Non-pigmented ciliary epithelial cell (primary cell): ENCODE measurements around the gene VWDE.
A peak's percentile ranks its signal among the peaks of the same experiment; 100 is the strongest.

ENCODE experiments used
- DNase-seq: peaks from one replicate; pipeline ENCODE4 v3.0.0-alpha.2; 2010; ENCODE audit warnings: low read depth

The VWDE gene

GRCh38 chr7:12327922-12328321 is 75.7 kb downstream of the VWDE start:
- no peak for DNase-seq

- no peak for DNase-seq
Observed at GRCh38 chr7:12325646-12326045, 78.0 kb downstream of the VWDE start.

GRCh38 chr7:12323415-12323814 is 80.2 kb downstream of the VWDE start:
- no peak for DNase-seq

GRCh38 chr7:12322903-12323300 is 80.8 kb downstream of the VWDE start:
- no peak for DNase-seq

- DNase-seq, result peak; percentile 9
Observed at GRCh38 chr7:12322284-12322902, 81.3 kb downstream of the VWDE start.

- no peak for DNase-seq
Observed at GRCh38 chr7:12320987-12321647, 82.5 kb downstream of the VWDE start.

DNA sequence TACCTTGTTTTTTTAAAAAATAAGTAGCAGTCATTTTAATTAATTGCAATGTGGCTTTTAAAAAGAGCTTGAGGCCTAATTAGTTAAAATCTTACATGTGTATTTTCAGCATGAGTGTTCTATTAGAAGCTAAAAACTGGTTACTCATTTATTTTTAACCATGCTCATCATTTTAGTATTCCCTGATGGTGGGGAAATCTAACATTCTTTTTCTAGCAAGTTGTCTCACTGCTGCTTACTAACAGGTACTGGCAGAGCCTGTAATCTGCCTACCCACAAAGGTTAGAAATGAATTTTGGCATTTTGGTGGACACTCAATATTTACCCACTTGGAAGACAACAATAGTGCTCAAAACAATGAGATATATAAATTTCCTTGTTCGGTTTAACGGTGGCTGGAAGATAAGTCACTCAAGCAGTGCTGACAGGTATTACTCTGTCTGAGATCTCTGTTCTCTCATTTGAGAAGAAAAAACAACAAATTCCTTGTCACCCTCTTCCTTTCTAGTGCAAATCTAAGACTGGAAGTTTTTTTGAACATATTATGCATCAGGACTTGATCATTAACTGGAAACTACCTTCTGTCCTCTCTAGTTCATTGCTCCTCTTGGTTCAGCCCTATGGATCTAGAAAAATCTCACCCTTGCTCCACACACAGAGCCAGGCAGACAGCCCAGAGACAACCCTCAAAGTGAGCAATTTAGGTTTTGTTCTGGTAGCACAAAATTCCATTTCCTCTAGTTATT is 83.3 kb downstream of the VWDE start:
- no peak for DNase-seq

DNA sequence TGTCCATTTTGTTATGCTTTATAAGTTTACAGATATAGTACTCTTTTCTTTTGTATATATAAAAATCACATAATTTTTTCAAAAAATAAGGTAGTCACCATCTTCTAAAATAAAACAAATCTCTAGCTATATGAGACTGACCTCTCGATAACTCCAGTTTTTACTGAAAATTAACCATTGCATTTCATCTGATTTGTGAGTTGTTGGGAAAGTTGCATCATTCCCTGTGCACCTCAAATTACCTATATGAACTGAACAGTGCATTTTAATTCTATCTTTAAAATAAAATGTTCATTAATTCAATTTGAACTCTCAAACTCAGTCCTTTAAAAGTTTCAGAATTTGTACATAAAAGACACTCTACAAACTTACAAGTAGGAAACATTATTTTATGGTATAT is 86.0 kb downstream of the VWDE start:
- DNase-seq, result no peak

GRCh38 chr7:12316925-12317324 is 86.7 kb downstream of the VWDE start:
- DNase-seq, result no peak

DNA sequence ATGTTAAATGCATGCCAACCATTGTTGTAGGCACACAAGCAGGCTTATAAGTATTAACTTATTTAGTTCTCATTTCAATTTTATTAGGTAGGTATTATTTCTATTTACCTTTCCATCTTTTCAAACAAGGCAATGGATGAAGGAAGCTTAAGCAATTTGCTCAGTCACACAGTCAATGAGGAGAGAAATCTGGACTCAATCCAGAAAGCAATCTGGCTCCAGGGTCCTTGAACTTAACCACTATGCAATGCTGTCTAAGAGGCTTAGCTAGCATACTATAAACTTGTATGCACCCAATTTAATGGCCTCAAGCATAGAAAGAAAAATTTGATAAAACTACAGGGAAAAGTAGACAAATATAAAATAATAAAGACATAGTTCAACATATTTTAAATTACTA is 88.6 kb downstream of the VWDE start:
- no peak for DNase-seq

DNA sequence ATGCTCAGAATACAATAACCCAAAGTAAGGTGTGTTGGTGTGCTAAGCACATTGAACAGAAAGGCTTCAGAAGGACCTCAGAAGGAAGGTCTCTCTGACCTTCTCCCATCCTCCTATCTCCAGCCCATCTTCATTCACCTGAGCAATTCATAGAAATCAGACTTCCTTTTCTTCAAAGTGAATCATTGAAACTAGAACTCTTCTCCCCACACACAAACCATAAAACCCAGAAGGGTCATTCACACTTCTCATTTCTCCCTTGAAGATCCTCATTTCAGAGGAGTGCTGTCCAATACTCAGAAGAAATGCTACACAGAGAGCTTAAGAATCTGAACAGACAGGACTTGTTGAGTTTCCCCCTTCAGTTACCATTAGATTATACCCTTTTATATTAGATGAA is 89.5 kb downstream of the VWDE start:
- DNase-seq, result no peak

- no peak for DNase-seq
Observed at GRCh38 chr7:12305502-12305901, 98.2 kb downstream of the VWDE start.

GRCh38 chr7:12303495-12303894 is 100.2 kb downstream of the VWDE start:
- DNase-seq, result no peak

- no peak for DNase-seq
Observed at GRCh38 chr7:12303062-12303461, 100.6 kb downstream of the VWDE start.

GRCh38 chr7:12300415-12300814 is 103.2 kb downstream of the VWDE start:
- no peak for DNase-seq

GRCh38 chr7:12299367-12299766 is 104.3 kb downstream of the VWDE start:
- DNase-seq, result no peak

DNA sequence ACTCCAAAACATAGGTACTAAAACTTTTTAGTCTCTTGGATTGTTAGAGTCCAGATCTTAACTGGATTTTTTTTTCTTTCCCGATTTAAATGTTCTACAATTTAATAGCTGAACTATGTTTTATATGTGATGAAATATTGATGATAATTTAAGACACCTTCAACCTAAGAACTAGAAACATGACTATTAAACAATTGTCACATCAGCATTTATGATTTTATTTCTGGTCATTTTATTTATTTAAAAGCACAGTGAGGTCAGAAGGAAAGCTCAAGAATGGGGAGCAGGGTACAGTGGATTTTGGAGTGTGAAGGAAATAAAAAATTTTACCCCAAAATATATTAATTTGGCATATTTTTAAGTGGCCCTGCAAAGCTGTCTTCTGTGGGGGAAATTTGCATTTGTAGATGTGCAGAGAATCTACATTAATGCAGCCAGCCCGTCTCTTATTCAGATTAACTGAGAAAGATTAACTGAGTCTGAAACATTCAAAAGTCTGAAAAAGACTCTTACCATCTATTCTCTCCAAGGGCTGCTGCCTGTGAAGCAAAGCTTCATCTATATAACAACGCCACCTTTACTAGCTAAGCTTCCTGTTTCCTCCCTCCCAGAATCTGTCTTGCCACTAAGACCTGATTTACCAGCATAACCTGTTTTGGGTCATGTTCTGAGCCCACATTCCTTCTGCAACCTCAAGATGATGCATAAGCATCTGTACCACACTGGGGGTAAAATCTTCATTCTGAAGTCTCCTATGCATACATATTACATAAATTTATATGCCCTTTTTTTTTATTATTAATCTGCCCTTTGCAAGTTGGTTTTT is 106.2 kb downstream of the VWDE start:
- no peak for DNase-seq

DNA sequence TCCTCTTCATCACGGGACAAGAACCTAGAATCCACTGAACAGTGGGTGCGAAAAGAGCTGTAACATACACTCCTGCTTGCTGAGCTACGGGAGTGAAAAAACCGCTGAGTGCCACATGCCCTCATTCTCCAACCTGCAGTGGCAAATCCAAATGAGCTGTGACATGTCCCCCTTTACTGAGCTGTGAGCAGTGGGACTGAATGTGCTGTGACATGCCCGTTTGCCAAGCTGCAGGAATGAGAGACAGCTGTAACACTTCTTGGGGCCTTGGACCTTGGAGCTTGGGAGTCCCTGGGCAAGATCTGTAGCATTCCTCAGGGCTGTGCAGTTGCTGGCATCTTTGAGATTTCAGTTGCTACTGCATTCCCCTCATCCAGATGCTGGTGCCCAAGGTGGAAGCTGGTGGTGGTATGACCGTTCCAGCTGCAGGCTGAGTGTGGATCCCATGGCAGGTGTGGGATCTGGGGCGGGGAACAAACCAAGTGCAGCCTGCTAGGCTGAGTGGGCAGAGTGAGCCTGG is 107.6 kb downstream of the VWDE start:
- no peak for DNase-seq

- DNase-seq, result no peak
Observed at GRCh38 chr7:12294701-12295100, 109.0 kb downstream of the VWDE start.

- DNase-seq, result no peak
Observed at GRCh38 chr7:12291870-12292269, 111.8 kb downstream of the VWDE start.

GRCh38 chr7:12290761-12291160 is 112.9 kb downstream of the VWDE start:
- no peak for DNase-seq

GRCh38 chr7:12289996-12290395 is 113.7 kb downstream of the VWDE start:
- no peak for DNase-seq
